Stimulated activated naive CD8-positive, alpha-beta T cell treated with anti-CD3 and anti-CD28 coated beads, Interleukin-15, Interleukin-2, amounts not matched to agents 100 ng/mL and 50 ng/mL, for 24 hours (primary cell): Measurements from ENCODE around the gene ANAPC1.
"Not testable (repeated sequence)": the region's sequence is repeated elsewhere in the genome, so short reads cannot be mapped to it uniquely, and the experiment has no call there.

ENCODE experiments used
- H3K27ac Mint-ChIP-seq: one replicate; pipeline ENCODE4 v1.8.0; 2021; ENCODE audit warnings: mild to moderate bottlenecking, mixed read lengths
- H3K27me3 Mint-ChIP-seq: one replicate; pipeline ENCODE4 v1.8.0; 2021; ENCODE audit warnings: mixed read lengths
- H3K36me3 Mint-ChIP-seq: one replicate; pipeline ENCODE4 v1.8.0; 2021; ENCODE audit warnings: low read depth, mixed read lengths
- H3K4me1 Mint-ChIP-seq: one replicate; pipeline ENCODE4 v1.8.0; 2021; ENCODE audit warnings: low read depth, mixed read lengths
- H3K4me3 Mint-ChIP-seq: one replicate; pipeline ENCODE4 v1.8.0; 2021; ENCODE audit warnings: mild to moderate bottlenecking, mixed read lengths
- H3K9me3 Mint-ChIP-seq: one replicate; pipeline ENCODE4 v1.8.0; 2021; ENCODE audit warnings: mixed read lengths

ANAPC1 gene

DNA sequence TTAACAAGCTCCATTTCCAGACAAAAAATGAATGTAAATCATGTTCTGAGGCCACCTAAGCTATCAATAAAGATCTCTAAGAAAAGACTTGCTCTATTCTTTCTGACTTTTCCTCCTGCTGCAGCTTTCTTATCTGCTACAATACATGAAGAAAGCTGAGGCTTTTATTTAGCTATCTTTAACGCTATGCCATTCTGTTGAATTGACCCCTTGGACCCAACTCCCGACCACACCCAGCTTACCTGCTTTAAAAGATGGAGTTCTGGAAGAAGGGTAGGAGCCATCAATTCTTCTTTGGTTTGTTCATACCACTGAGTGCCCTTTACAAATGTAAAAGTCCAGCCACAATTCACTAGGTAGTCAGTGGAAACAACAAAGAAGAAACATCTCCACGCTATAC is 99.9 kb downstream of the ANAPC1 start:
- H3K36me3 Mint-ChIP-seq = peaks cover 13% of the 10 kb centered on the region
- H3K27ac Mint-ChIP-seq, H3K9me3 Mint-ChIP-seq, H3K27me3 Mint-ChIP-seq, H3K4me1 Mint-ChIP-seq, H3K4me3 Mint-ChIP-seq: not testable (repeated sequence)

DNA sequence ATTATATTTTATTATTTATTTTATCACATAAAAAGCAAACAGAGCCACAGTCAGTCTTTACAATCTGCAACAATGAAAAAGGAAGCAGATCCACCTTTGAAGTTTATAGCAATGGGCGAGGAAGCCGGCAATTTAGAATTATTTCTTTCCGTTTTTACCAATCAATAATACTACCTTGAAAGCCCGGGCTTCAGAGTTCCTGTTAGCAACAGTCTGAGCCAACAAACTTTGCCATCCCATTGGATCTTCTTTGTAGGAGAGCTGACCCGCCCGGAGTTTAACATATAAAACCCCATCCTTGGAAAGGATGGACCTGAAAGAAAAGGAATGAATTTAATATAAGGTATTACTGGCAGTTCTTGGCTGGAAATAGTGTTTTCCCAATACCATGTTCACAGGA is 101.8 kb downstream of the ANAPC1 start:
- not testable (repeated sequence) for H3K27ac Mint-ChIP-seq, H3K27me3 Mint-ChIP-seq, H3K4me3 Mint-ChIP-seq, H3K9me3 Mint-ChIP-seq, H3K4me1 Mint-ChIP-seq
- peaks cover 17% of the 10 kb centered on the region for H3K36me3 Mint-ChIP-seq

DNA sequence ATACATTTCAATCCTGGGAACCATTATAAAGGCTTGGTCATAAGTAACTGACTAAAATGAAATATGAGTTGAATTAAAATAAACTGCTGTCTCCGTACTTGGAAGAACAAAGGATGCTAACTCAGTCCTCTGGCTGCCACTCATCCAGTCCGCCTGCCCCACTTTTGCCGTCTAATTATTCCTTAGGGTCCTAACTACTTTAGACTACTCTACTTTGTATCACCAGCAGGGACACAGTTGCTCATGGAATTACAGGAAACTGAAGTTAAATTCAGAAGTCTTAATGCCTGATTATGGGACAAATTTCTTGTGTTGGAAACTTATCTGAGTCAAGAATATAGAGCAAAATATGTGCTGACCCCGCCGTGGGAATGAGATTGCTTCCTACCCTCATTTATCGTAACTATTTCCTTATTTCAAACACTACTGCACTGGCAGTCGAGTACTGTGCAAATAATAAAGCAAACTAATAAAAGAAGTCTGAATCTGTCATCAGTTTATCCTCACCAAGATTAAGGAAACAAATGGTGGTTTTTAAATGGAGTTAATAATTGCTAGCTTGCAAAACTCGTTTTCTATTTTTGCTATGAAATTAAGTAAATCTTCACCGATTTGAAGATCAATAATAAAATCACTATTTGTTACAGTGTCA is 102.4 kb downstream of the ANAPC1 start:
- H3K27me3 Mint-ChIP-seq, H3K4me1 Mint-ChIP-seq, H3K9me3 Mint-ChIP-seq, H3K4me3 Mint-ChIP-seq, H3K27ac Mint-ChIP-seq: not testable (repeated sequence)
- H3K36me3 Mint-ChIP-seq = peaks cover 20% of the 10 kb centered on the region

DNA sequence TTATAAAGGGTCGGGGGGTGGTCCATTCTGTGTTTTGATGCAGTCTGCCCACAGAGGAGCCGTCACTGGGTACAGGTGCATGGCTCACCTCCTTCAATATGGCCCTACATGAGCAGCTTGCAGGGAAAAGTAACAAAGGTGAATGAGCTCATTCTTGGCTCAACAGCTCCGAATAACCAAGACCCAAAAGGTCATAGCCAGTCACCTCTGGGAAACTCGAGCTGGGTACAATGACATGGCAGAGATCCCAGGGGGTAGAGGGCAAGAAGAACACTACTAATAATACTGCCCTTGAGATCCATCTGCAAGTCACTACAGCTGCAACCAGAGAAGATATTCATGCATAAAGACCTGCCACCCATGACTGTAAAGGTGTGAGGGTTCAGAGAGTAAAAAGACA is 106.8 kb downstream of the ANAPC1 start:
- not testable (repeated sequence) for H3K27ac Mint-ChIP-seq, H3K9me3 Mint-ChIP-seq, H3K4me3 Mint-ChIP-seq, H3K27me3 Mint-ChIP-seq, H3K4me1 Mint-ChIP-seq
- peaks cover 22% of the 10 kb centered on the region for H3K36me3 Mint-ChIP-seq

DNA sequence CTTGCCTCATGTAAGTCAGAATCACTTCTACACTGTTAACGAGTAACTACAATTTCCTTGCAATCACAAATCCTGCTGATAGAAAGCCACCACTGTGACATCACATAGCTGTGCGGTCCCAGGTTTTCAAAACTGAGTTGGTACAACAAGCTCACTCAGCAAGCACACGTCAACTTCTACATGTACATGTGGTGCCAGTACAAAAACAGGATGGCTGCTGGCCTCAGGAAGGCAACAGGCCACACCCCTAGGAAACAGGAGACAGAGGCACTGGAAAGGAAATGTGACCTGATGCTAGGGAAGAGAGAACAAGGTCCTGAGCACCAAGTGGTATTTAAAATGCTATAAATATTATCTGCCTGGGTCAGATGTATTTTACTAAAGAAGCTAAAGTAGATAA is 107.7 kb downstream of the ANAPC1 start:
- not testable (repeated sequence) for H3K27ac Mint-ChIP-seq, H3K4me1 Mint-ChIP-seq, H3K9me3 Mint-ChIP-seq, H3K27me3 Mint-ChIP-seq, H3K4me3 Mint-ChIP-seq
- H3K36me3 Mint-ChIP-seq = peaks cover 17% of the 10 kb centered on the region

DNA sequence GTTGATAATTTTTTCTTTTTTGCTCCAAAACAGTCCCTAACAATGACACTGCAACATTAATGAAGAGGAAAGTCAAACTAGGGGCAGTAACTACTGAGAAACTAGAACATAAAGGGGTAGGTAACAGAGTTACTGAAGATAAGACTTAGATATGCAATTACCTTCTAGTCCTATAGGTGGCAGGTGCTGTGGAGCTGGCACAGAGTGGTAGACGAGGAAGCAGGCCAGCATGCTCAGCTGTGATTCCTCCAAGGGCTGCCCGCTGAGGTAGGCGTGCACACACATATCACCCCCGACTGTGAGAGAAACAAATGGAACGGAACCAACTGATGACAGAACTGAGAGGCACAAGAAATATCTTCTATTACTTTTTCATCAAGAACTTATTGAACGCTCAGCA is 111.8 kb downstream of the ANAPC1 start:
- not testable (repeated sequence) for H3K4me1 Mint-ChIP-seq, H3K27ac Mint-ChIP-seq, H3K4me3 Mint-ChIP-seq, H3K27me3 Mint-ChIP-seq, H3K9me3 Mint-ChIP-seq
- peaks cover 16% of the 10 kb centered on the region for H3K36me3 Mint-ChIP-seq

DNA sequence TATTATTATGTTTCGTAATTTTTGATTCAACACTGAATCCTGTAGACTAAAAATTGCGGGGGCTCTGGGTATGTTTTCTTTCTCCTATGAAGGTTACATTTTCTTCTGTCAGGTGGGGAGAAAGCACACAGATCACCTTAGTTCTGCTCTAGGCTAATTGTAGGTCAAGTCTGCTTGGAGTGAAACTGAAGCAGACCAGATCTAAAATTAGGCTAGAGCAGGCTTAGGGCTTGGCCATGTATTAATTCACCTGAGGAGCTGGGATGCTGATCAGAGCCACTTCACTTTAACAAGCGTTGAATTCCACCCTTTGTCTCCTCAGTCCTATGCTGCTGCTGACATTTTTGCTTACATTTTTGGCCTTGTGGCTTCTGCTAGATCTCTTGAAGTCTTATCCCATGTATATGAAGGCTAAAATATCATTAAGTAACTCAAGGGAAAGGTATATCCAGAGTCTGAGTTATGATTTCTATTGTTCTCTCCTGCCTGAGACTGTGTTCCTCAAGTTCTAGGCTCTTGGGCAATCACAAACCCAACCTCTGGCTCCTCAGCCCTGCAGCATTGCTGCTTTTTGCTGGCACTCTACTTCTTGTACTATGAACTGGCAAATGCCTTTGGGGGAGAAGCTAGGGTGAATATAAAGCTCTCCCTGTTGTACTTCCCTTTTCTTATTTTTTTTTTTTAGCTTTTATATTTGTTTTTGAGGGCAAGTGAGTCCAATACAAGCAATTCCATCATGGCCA is 112.9 kb downstream of the ANAPC1 start:
- not testable (repeated sequence) for H3K27ac Mint-ChIP-seq, H3K9me3 Mint-ChIP-seq, H3K4me3 Mint-ChIP-seq, H3K27me3 Mint-ChIP-seq, H3K4me1 Mint-ChIP-seq
- H3K36me3 Mint-ChIP-seq = peaks cover 13% of the 10 kb centered on the region

DNA sequence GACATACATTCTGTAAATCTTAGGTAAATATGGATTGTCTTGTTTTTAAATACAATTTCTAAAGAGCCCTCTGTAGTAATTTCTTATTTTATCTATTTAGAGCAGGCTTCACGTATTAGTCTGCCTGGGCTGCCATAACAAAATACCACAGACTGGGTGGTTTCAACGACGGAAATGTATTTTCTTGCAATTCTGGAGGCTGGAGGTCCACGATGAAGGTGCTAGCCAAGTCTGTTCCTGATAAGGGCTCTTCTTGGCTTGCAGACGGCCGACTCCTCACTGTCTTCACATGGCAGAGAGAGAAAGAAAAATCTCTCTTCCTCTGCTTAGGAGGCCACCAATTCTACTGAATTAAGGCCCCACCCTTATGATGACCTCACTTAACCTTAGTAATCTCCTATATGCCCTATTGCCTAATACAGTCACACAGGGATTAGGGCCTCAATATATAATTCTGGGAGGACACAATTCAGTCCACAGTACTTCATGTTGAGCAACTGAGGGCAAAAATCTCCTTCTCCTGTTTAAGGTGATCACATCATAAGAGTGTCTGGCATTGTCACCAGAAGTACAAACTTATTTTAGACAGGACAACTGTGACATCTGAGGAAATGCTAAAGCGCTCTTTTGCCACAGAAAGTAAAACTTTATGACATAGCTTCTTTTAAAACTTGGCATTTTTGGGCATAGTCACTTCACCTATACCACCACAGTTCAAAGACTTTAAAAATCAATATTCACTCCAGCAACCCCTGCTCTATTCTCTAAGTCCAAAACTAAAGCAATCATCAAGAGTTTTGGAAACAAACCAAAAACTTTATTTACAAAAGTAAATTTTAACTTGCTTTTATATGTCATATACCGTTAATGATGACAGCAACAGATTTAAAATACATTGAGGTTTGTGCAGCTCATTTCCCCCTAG is 115.5 kb downstream of the ANAPC1 start:
- not testable (repeated sequence) for H3K27ac Mint-ChIP-seq

DNA sequence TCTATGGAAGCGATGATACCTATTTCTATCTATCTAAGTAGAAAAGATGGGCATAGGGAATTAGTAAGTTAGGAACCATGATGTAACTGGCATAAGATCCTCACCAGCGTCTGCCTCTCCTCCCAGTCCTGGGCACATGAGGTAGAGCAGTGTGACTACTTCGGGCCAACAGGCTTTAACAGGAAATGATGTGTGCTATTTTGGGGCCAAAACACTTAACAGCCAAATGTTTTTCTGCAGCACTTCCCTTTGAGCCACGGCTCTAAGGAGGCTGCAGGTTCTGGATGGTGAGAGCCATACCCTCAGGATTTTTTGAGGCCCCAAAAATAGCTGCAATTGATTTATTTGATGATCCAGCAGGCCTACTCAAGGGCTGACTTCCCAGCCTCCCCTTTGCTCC is 116.9 kb downstream of the ANAPC1 start:
- not testable (repeated sequence) for H3K4me3 Mint-ChIP-seq, H3K4me1 Mint-ChIP-seq, H3K9me3 Mint-ChIP-seq, H3K27ac Mint-ChIP-seq, H3K27me3 Mint-ChIP-seq
- H3K36me3 Mint-ChIP-seq = peaks cover 12% of the 10 kb centered on the region

More for the DNA sequence above, 115.5 kb downstream of the ANAPC1 start:
- not testable (repeated sequence) for H3K4me1 Mint-ChIP-seq, H3K4me3 Mint-ChIP-seq, H3K9me3 Mint-ChIP-seq, H3K27me3 Mint-ChIP-seq
- peaks cover 12% of the 10 kb centered on the region for H3K36me3 Mint-ChIP-seq

DNA sequence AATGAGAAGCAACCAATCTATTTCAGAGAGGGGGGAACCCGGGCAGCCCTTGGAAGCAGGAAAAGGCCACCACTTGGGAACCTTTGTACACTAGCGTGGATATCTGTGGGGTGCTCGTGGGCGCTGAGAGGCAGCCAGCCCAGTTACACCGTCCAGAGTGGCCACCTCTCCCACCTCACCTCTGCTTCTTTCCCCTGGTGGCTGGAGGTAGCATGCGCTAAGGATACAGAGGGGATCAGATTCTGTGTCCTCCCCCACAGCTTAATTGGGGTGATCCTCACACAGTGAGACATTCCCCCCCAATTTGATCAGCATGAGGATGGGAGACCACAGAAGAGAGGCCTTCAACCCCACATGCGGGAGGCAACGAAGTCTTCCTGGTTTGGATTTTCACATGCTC is 117.7 kb downstream of the ANAPC1 start:
- not testable (repeated sequence) for H3K4me3 Mint-ChIP-seq, H3K27ac Mint-ChIP-seq, H3K9me3 Mint-ChIP-seq, H3K27me3 Mint-ChIP-seq, H3K4me1 Mint-ChIP-seq
- peaks cover 12% of the 10 kb centered on the region for H3K36me3 Mint-ChIP-seq

DNA sequence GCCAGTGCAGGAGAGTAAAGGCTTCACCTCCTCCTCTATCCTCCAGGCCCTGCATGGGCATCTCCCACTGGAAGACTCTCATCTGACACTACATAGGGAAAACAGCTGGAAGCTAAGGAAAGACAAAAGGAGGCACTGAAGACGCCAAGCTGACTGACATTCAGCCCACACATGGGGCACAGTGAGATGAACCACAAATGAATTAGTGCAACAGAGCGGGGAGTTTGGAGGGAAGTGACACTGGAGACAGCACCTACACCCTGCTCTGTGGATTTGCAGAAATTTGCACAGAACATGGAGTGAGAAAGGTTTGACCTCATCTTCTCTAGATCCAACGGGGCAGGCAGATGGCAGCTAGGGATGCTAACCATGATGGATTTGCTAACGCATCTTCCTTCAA is 119.8 kb downstream of the ANAPC1 start:
- not testable (repeated sequence) for H3K9me3 Mint-ChIP-seq, H3K27me3 Mint-ChIP-seq, H3K4me3 Mint-ChIP-seq, H3K4me1 Mint-ChIP-seq, H3K27ac Mint-ChIP-seq, H3K36me3 Mint-ChIP-seq

DNA sequence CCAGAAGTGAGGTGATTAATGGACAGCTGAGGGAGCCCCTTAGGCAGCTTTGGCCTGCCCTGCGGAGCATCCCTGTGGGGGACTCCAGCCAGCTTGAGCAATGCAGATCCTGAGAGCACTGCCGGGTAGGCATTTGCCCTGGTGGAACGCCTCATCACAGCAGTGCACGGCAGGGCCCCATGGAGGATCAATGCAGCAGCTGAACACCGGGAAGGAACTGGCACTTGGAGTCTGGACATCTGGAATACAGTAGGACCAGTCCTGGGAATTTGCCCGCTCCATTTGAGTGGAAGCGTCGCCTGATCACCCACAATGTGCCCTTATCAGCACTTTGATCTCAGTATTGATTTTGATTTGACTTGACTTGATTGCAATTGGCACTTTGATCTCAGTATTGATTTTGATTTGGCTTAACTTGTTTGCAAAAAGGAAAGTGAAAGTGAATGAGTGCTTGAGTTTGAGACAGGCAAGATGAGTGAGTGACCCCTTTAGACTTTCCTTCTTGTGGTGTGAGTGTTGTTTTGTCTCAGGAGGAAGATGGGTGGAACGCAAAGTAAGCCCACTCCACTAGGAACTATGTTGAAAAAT is 123.2 kb downstream of the ANAPC1 start:
- H3K9me3 Mint-ChIP-seq, H3K27me3 Mint-ChIP-seq, H3K27ac Mint-ChIP-seq, H3K36me3 Mint-ChIP-seq, H3K4me3 Mint-ChIP-seq, H3K4me1 Mint-ChIP-seq: not testable (repeated sequence)

DNA sequence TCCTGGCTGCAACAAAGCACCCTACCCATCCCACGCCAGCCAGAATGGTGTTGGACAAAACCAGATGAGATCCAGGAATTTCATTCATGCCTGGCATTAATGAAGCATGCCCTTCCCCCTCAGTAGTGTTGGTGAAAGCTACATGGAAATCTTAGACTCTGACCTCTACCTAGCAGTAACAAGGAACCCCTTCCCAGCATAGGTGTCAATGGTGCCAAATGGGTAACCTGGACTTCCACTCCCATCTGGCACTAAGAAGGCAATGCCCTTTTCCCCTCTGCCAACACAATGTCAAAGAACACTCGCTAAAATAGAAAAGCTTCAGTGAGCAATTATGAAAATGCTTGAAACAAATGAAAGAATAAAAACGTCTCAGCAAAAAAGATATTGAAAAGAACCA is 131.5 kb downstream of the ANAPC1 start:
- H3K27me3 Mint-ChIP-seq, H3K36me3 Mint-ChIP-seq, H3K4me1 Mint-ChIP-seq, H3K4me3 Mint-ChIP-seq, H3K9me3 Mint-ChIP-seq, H3K27ac Mint-ChIP-seq: not testable (repeated sequence)

DNA sequence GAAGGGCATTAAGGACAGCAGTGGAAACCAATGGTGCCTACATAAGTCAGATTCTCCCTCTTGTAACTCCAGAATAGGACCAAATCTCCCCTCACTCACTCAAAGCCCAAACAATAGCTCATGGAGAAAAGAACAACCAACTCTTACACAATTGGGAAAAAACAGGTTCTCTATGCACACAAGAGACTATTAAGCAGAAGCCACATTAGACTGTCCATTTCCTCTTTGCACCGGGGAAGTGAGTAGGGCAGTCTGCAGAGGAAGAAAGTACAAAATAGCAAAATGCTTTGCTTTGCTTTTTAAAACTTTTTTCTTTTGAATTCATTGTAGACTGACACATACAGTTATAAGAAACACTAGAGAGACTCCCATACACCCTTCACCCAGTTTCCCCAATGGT is 133.4 kb downstream of the ANAPC1 start:
- H3K27me3 Mint-ChIP-seq, H3K36me3 Mint-ChIP-seq, H3K4me3 Mint-ChIP-seq, H3K9me3 Mint-ChIP-seq, H3K4me1 Mint-ChIP-seq, H3K27ac Mint-ChIP-seq: not testable (repeated sequence)

DNA sequence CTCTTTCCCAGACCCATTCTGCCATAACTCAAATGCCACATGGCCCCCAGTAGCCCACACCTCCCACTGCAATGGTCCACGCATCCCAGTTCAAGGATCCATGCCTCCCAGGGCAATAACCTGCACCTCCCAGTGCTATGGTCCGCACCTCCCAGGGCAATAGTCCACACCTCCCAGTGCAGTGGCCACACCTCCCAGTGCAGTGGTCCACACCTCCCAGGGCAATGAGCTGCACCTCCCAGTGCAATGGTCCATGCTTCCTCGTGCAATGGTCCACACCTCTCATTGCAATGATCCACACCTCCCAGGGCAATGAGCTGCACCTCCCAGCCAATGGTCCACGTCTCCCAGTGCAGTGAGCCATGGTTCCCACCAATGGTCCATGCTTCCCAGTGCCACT is 135.6 kb downstream of the ANAPC1 start:
- not testable (repeated sequence) for H3K9me3 Mint-ChIP-seq, H3K27ac Mint-ChIP-seq, H3K4me1 Mint-ChIP-seq, H3K36me3 Mint-ChIP-seq, H3K27me3 Mint-ChIP-seq, H3K4me3 Mint-ChIP-seq
